HFFc6 (cell line): ENCODE data around the gene GNB4. TPM values are rescaled to one million over a fixed set of nuclear protein-coding genes. Genes with fewer than 3 reads are reported as not detected.
A peak's percentile ranks its signal among the peaks of the same experiment; 100 is the strongest.

Experiments
- DNase-seq: peaks from one replicate; pipeline ENCODE4 v3.0.0-alpha.2; 2018
- H3K27ac Mint-ChIP-seq: 2 replicates; pipeline ENCODE4 v1.8.0; 2020; ENCODE audit warnings: mild to moderate bottlenecking, mixed read lengths
- H3K27me3 Mint-ChIP-seq: 2 replicates; pipeline ENCODE4 v1.8.0; 2021; ENCODE audit warnings: mild to moderate bottlenecking, moderate library complexity, mixed read lengths; ENCODE audit not compliant: insufficient read depth
- H3K36me3 Mint-ChIP-seq: 2 replicates; pipeline ENCODE4 v1.8.0; 2021; ENCODE audit warnings: low read depth, mixed read lengths
- H3K4me1 Mint-ChIP-seq: 2 replicates; pipeline ENCODE4 v1.8.0; 2020; ENCODE audit warnings: low read depth, mixed read lengths
- H3K4me3 Mint-ChIP-seq: 2 replicates; pipeline ENCODE4 v1.8.0; 2020; ENCODE audit warnings: mild to moderate bottlenecking, moderate library complexity, mixed read lengths
- H3K9me3 Mint-ChIP-seq: 2 replicates; pipeline ENCODE4 v1.8.0; 2020; ENCODE audit warnings: mild to moderate bottlenecking, mixed read lengths
- total RNA-seq, 6 experiments: library from RNA; stranded (reverse); fragmentation: NEBNext Ultra II Directional; extraction: Animal tissue kit (Norgen Biotek cat#: 25700); gene quantifications; 2 replicates in 1 of 6; 3 replicates in 5 of 6; pipeline ENCODE4 v1.2.3, GENCODE V29; 2021
- TF ChIP-seq, protein P1 (sequence below): fragments of 200-600 bp; sonication (generic); IDR thresholded peaks from 2 replicates; pipeline ENCODE4 v1.5.0; 2021; ENCODE audit warnings: antibody characterized with exemption, mild to moderate bottlenecking

Gene GNB4
- total RNA-seq, 6 experiments from 2014 or later: 40.8 to 51.0 (median 46.3) TPM

DNA sequence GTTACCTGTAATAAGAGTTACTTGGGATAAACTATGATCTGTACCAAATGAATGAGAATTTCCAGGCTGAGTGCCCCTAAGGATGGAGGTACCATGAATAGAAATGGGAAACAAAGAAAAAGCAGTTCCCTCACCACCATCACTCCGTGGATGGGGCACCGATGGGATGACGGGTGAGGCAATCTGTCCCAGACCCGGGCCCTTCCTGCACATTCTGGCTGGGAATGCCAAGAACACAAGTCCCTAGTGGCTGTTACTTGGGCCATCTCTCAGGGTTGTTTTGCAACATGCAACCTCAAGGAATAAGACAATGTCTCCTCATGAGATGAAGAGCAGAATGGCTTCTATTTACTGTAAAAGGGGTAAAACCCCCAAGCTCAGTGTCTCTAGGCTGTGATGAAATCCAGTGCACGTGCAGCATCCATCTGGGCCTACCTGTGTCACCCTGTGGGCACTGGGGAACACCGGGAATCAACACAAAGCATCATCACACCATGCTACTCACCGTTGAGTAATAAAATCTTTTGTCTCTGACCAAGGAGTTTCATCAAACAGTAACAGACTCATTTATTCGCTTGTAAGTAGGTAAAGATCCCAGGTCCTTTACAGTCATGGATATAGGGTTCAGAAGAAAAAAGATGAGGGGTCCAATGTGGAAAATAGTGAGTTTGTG, 22.3 kb downstream of the GNB4 start:
- no peak for DNase-seq
- Mint-ChIP-seq H3K27ac (no peak overlapping the region), H3K4me1 (peaks cover 44% of the 10 kb centered on the region), H3K4me3 (no peak overlapping the region), H3K36me3 (peaks cover 14% of the 10 kb centered on the region), H3K27me3 (no peaks in the 10 kb centered on the region; the same call in 1 of the 2 replicates), H3K9me3 (no peaks in the 10 kb centered on the region)
- TF ChIP-seq, protein P1, sequence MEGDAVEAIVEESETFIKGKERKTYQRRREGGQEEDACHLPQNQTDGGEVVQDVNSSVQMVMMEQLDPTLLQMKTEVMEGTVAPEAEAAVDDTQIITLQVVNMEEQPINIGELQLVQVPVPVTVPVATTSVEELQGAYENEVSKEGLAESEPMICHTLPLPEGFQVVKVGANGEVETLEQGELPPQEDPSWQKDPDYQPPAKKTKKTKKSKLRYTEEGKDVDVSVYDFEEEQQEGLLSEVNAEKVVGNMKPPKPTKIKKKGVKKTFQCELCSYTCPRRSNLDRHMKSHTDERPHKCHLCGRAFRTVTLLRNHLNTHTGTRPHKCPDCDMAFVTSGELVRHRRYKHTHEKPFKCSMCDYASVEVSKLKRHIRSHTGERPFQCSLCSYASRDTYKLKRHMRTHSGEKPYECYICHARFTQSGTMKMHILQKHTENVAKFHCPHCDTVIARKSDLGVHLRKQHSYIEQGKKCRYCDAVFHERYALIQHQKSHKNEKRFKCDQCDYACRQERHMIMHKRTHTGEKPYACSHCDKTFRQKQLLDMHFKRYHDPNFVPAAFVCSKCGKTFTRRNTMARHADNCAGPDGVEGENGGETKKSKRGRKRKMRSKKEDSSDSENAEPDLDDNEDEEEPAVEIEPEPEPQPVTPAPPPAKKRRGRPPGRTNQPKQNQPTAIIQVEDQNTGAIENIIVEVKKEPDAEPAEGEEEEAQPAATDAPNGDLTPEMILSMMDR: no peak

DNA sequence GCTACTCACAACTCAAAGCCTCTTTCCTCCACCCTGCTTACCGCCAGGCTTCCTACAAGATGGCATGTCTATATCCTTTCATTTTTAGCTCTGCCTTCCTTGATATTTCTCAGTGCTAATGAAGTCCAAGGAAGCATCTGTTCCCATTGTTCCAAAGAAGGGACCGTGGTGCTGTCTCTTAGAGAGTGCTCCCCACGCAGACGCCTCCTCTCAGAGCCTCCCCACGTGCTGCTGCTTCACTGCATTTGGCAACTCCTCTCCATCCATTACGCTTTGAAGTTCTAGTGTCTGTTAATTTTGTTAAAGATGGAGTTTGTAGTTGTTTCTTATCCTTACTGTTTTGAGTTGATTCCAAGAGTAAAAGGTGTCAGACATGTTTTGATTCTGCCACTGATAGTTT, 26.2 kb downstream of the GNB4 start:
- Mint-ChIP-seq H3K36me3 (peaks cover 24% of the 10 kb centered on the region), H3K27me3 (no peaks in the 10 kb centered on the region; the same call in 1 of the 2 replicates), H3K4me3 (no peak overlapping the region), H3K27ac (no peak overlapping the region), H3K4me1 (peaks cover 12% of the 10 kb centered on the region), H3K9me3 (no peaks in the 10 kb centered on the region)
- DNase-seq: no peak
- TF ChIP-seq, protein P1: no peak

DNA sequence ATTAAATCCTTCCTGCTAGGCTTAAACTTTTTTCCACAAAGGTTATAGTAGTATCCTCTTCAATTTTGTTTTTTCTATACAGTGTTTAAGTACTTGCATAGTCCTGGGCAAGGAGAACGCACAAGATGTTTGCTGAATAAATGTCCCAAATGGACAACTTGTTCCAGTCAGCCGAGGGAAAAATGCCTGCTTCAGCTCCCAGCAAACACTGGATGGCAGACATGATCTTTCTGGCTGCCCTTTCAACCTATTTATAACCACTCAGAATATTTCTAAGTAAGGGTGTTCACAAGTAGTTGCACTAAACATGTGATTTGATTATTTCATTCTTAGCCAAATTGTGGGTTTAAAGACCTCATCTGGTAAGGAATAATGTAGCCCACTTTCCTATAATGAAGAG, 29.8 kb downstream of the GNB4 start:
- Mint-ChIP-seq H3K4me3 (no peak overlapping the region), H3K9me3 (no peaks in the 10 kb centered on the region), H3K4me1 (peaks cover 17% of the 10 kb centered on the region), H3K27ac (no peak overlapping the region), H3K36me3 (peaks cover 38% of the 10 kb centered on the region), H3K27me3 (no peaks in the 10 kb centered on the region; the same call in 1 of the 2 replicates)
- peak; percentile 47 for DNase-seq
- TF ChIP-seq, protein P1: peak; percentile 68

DNA sequence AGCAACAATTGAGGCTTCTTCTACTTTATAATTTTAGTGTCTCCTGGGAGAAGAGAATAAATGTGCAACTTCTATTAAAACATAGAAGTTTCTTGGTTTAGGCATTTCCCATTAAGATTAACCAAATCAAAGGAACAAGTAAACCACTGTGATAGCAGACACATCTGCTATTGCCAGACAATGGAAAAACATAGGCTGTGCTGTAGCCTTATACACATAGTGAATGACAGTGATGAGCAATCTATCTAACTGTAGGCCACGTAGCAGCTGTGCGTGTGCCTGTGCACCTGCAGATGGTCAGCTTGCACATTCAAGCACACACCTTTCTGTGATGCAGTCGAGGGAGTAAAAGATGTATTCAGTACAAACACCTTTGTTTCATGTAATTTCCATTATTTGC, 32.7 kb downstream of the GNB4 start:
- no peaks in the 10 kb centered on the region; the same call in 1 of the 2 replicates for H3K27me3 Mint-ChIP-seq
- no peaks in the 10 kb centered on the region for H3K9me3 Mint-ChIP-seq
- H3K27ac Mint-ChIP-seq: no peak overlapping the region
- no peak for DNase-seq
- peaks cover 20% of the 10 kb centered on the region; the same call in 1 of the 2 replicates for H3K36me3 Mint-ChIP-seq
- peaks cover 18% of the 10 kb centered on the region for H3K4me1 Mint-ChIP-seq
- no peak overlapping the region for H3K4me3 Mint-ChIP-seq
- TF ChIP-seq, protein P1: no peak

DNA sequence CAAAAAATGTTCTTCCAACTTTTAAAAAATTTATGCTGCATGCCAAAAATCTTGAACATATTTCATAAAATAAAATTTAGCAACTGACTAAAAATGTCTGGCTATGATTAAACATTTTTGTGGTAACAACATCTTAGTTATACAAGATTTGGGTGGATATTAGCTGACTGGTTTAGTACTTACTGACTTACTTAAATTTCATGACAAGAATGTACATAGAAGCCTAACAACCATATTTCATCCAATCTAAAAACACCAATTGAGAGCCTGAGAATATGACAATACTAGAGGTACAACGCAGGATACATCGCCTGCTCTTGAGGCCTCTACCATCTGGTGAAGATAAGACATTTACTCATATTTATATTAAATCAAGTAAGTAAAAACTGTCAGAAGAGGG, 34.6 kb downstream of the GNB4 start:
- TF ChIP-seq, protein P1: no peak
- peak overlapping the region; percentile 58 for H3K27ac Mint-ChIP-seq
- no peak for DNase-seq
- H3K27me3 Mint-ChIP-seq: no peaks in the 10 kb centered on the region; the same call in 1 of the 2 replicates
- H3K4me1 Mint-ChIP-seq: peaks cover 18% of the 10 kb centered on the region
- peaks cover 14% of the 10 kb centered on the region; the same call in 1 of the 2 replicates for H3K36me3 Mint-ChIP-seq
- no peak overlapping the region for H3K4me3 Mint-ChIP-seq
- H3K9me3 Mint-ChIP-seq: no peaks in the 10 kb centered on the region
